Measurements from ENCODE around the gene IFITM5.
"Not testable (repeated sequence)": the region's sequence is repeated elsewhere in the genome, so short reads cannot be mapped to it uniquely, and the experiment has no call there.

The IFITM5 gene

GRCh38 chr11:293852-294661 is 5.3 kb downstream of the IFITM5 start:
- no peak for DNase-seq

DNA sequence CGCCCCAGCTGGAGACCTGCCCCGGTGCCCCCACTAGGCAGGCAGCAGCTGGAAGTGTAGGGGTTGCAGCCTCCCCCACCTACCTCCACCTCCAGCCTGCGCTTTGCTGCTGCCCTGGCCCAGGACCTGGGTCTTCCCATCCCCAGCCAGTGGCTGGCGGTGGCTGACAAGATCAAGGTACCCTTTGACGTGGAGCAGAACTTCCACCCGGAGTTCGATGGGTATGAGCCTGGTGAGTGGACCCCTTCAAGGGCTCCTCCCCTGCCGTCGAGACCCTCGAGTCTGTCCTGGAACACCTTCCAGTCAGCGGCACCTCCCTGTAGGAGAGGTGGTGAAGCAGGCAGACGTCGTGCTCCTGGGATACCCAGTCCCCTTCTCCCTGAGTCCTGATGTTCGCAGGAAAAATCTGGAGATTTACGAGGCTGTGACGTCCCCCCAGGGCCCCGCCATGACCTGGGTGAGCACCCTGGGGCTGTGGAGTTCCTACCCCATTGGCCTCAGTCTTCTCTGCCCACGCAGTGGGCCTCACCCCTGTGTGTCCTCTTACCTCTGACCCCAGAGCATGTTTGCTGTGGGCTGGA is 6.0 kb downstream of the IFITM5 start:
- DNase-seq = no peak

GRCh38 chr11:292211-293121 is 6.9 kb downstream of the IFITM5 start:
- no peak for DNase-seq

- no peak for DNase-seq
Observed at GRCh38 chr11:291281-292210, 7.8 kb downstream of the IFITM5 start.

- DNase-seq = no peak
Observed at GRCh38 chr11:290621-291231, 8.6 kb downstream of the IFITM5 start.

- no peak for DNase-seq
Observed at GRCh38 chr11:289712-290620, 9.4 kb downstream of the IFITM5 start.

DNA sequence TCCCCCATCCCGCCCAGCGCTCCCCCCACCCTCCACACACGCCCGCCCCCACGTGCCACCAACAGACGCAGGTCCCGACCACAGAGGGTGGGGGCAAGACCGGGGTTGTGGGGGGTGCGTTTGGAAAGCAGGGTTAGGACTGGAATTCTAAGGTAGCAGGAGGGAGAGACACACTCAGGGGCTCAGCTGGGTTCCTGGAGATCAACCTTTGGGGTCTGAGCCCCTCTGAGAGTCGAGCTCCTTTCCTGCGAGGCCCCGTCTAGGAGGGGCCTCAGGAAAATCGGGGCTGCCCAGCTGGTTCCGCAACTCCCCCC is 10.0 kb downstream of the IFITM5 start:
- no peak for DNase-seq

DNA sequence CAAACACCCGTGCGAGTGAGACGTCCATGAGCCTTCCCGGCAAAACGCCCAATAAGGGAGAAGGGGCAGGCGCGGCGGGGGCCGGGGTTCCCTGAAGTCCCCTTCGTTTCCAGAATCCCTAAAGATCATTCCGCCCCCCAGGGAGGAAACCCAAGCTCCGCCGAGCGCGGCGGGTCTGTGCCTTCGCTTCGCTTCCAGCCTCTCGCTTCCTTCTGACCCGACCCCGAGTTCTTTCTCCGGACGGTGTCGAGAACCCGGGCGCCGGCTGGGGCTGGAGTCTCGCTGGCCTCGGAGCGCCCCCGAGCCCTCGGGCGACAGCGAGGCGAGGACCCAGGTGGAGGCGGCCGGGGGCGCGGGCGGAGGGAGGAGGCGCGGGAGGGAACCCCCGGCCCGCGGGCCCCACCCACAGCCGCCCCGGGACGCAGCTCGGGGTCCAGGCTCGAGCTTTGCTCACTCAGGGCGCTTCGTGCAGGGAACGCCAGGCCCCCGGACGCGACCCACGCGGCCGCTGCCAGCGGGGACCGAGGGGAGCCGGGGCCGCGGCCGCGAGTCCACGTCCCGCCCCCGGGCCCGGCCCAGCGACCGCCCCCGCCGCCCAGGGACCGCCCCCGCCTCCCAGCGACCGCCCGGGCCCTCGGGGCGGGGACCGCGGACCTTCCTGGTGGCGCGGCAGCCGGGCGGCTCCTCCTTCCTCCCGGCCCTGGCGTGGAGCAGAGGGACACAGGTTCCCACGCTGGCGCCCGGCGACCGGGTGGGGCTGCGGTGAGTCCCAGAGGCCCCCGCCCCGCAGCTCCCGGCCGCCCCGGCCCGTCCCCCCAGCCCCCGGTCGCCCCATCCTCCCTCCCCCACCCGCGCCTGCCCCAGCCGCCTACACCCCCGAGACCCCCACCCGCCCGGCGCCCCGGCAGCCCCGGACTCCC is 10.6 kb downstream of the IFITM5 start, which contains the start of gene PGGHG:
Gene PGGHG (plus strand): TSS at position 649 of the 920 bp plus-strand sequence. CDS start 691 bp downstream, outside the sequence.
- peak in 1 of 2 donors; percentile 34 for DNase-seq

DNA sequence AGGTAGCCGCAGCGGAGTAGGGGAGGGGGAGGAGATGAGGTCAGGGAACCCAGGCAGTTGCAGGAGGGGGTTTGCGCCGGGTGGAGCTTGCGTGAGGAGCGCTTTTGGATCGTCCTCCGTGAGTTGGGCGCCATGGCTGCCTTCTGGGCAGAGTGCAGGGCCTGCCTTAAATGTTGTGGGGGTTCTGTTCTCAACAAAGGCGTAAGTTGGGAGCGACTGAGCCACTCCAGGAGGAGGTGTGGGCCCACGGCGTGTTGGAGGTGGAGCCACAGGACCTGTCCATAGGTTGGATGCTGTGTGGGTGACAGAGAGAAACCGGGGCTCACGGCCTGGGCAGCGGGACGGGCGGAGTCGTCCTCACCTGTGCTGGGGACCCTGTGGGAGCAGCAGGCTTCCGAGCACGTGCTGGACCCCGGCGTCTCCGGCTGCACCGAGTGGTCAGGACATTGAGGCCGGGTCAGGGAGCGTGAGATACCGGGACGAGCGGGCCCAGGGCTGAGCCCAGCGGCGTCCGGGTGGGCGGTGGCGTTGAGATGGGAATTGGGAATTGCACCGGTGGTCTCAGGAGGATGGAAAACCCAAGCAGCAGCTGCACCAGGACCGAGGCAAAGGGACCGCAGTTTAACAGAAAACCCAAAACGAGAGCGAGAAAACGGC is 11.4 kb downstream of the IFITM5 start:
- DNase-seq = peak in 1 of 2 donors; percentile 23

- DNase-seq = not testable (repeated sequence)
Observed at GRCh38 chr11:286977-287820, 12.1 kb downstream of the IFITM5 start.

DNA sequence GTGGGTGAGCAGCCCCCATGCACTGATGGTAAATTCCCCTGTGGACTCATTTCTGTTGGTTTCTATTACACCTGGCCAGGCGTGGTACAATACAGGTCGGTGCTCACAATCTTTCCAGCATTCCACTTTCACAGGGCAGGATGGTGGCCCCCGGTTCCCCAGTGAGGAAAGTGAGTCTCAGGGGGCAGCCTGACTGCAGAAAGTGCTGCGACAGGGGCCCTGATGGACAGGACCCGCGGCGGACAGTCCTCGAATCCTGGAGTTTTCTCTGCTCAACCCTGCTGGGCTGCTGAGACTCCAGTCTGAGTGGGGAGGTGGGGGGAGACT is 13.5 kb downstream of the IFITM5 start:
- DNase-seq = no peak

- no peak for DNase-seq
Observed at GRCh38 chr11:285021-285893, 14.1 kb downstream of the IFITM5 start.

DNA sequence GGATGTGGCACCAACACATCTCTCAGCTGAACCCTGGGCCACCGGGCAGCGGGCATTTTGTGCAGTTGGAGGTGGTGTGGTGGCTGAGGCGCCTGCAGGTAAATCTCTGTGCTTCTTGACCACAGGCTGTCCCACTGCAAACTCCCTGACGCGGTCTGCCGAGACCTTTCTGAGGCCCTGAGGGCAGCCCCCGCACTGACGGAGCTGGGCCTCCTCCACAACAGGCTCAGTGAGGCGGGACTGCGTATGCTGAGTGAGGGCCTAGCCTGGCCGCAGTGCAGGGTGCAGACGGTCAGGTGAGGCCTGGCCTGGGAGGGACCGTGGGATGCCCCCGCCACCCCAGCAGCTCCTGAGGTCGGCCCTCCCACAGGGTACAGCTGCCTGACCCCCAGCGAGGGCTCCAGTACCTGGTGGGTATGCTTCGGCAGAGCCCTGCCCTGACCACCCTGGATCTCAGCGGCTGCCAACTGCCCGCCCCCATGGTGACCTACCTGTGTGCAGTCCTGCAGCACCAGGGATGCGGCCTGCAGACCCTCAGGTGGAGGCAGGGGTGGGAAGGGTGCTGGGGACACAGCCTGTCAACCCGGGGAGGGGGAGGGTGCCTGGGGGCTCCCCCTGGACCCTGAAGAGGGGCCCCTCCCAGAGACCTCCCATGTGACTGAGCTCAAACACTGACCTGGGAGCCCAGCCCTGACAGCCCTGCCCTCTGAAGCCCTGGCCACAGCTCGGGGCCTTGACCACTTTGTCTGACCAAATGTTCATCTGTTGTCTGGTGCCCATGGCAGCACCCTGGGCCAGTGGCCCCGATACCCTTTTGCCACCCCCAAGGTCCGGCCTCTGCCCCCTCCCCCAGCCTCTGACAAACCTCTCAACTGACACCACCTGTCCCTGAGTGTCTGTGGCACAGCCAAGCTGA is 15.0 kb downstream of the IFITM5 start:
- DNase-seq = no peak

DNA sequence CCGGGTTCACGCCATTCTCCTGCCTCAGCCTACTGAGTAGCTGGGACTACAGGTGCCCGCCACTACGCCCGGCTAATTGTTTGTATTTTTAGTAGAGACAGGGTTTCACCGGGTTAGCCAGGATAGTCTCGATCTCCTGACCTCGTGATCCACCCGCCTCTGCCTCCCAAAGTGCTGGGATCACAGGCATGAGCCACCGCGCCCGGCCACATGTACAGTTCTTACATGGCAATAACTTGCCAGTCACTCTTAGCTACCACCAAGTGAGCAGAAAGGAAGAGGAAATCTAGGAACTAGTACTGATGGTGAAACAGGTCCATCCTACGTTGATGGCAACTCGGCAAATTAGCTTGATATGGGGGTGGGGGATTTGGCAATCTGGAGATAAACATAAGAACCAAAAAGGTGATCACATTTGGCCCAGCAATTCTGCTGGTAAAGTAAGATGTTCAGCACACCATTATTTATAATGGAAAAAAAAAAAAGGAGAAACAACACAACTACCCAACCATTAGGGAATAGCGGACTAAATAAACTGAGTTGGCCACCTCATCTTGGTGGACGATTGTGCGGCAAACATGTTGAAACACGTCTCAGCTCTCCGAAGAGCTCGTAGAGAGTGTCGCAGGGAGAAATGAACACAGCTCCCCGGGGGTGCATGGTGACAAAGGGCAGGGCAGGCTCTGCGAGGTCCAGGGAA is 15.8 kb downstream of the IFITM5 start:
- DNase-seq = no peak

DNA sequence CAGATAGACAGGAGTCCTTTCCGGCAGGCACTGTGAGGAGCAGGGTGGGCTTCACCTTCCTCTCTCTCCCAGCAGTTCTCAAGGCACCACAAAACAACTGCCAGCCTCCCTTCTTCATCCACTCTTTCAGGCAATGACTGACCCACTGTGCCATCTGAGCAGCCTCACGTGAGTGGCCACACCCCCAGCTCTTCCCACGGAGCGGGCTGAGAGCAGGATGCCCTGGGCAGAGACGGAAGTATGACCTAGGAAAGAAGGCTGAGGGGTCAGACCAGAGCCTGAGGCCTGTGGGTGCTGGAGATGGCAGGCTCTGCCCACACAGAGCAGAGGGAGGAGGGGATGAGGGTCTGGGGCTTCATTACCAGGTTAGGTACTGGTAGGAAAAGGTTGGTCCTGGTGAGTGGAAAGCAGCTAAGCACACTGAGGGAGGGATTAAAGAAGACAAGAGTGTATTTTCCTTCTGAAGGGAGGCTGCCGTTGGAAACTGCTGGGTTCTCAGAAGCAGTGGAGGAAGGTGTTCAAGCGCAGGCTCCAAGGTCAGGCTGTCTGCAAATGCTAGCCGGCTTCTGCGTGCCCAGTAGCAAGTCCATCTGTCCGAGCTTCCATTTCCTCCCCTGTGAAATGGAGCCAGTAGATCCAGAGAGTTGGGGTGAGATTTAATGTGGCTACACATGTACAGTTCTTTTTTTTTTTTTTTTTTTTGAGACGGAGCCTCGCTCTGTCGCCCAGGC is 16.5 kb downstream of the IFITM5 start:
- no peak for DNase-seq
